ENCODE data around the gene GIGYF2. TPM values are rescaled to one million over a fixed set of nuclear protein-coding genes. Genes with fewer than 3 reads are reported as not detected.

GIGYF2 gene
- total and polyA plus RNA-seq, 12 donors, result 9.9 to 71.7 (median 66.1) TPM

DNA sequence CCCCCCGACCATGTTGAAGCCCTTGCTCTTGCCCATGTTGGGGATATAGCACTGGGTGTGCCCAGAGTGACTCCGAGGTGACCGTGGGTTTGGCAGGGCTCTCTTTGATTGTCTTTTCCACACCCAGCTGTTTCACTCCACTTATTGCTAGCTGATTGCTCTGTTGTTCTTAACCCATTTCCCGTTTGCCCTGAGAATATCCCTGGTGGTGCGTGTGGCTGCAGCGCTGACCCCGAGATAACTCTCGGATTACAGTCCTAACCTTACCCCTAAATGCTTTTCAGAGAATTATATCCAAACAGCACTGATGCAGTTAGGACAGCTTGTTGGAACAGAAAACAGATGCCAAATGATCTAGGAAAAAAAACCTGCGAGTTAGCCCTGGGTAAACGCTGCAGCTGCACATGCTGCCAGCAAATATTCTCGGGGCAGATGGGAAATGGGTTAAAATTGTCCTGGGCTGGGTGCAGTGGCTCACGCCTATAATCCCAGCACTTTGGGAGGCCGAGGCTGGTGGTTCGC, 138.6 kb downstream of the GIGYF2 start:
- Histone ChIP-seq H3K9me3 (no peaks in the 10 kb centered on the region), H3K27ac (peak overlapping the region in 5 of 10 donors; percentile 1 to 28 (median 14)), H3K4me1 (peaks cover 0 to 58% (median 35%) of the 10 kb centered on the region in 9 donors), H3K4me3 (no peak overlapping the region), H3K27me3 (no peaks in the 10 kb centered on the region), H3K36me3 (peaks cover 0 to 89% (median 28%) of the 10 kb centered on the region in 9 donors)
- DNase-seq, result peak in 1 of 2 donors; percentile 16
- 48 to 56% methylated on average over 14 of the region's 14 CpGs for WGBS, 2 donors
- ATAC-seq, result peak in 5 of 8 donors; percentile 38 to 86 (median 76)
- intact Hi-C loops (cut with DNase I), result no loop called here
- TF ChIP-seq, protein P1, sequence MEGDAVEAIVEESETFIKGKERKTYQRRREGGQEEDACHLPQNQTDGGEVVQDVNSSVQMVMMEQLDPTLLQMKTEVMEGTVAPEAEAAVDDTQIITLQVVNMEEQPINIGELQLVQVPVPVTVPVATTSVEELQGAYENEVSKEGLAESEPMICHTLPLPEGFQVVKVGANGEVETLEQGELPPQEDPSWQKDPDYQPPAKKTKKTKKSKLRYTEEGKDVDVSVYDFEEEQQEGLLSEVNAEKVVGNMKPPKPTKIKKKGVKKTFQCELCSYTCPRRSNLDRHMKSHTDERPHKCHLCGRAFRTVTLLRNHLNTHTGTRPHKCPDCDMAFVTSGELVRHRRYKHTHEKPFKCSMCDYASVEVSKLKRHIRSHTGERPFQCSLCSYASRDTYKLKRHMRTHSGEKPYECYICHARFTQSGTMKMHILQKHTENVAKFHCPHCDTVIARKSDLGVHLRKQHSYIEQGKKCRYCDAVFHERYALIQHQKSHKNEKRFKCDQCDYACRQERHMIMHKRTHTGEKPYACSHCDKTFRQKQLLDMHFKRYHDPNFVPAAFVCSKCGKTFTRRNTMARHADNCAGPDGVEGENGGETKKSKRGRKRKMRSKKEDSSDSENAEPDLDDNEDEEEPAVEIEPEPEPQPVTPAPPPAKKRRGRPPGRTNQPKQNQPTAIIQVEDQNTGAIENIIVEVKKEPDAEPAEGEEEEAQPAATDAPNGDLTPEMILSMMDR (IDR thresholded peaks at IDR 0.05), result no peak

DNA sequence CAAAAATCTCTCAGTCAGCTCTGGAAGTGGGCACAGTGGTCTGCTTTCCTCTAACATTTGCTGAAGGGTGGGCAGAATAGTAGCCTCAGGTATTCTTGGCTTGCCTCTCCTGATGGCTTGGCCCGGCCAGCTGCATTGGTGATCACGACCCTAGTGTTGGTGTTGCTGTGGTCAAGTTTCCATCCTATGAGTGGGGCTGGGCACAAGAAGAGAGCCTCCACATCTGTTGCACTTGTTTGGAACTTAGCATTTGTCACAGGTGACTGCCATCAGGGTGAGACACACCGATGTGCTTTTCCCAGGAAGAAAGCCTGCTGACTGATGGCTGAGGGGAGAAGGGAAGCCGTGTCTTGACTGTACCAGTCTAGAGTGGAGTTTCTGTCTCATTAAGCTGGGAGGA, 139.8 kb downstream of the GIGYF2 start:
- intact Hi-C loops (cut with DNase I), result no loop called here

DNA sequence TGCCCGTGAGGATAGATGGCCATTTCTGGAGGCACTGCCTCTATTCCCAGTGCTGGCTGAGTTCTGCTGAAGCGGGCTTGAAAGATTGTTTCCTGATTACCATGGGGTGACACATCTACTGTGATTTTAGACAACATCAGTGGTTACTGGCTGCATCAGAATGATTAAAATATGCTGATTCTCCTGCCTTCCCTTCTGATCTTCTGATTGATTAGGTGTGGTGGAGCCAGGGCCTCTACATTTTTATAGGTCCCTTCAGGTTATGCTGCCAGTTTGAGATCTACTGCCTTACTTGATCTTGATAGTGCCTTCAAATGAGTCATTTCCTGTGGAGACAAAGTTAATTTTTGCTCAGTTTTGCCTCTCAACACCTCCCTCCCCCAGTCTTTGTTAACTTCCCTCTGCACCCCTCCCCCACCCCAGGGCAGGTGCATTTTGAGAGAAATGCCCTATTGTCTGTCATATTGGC, 141.3 kb downstream of the GIGYF2 start:
- no peak for DNase-seq
- TF ChIP-seq, protein P1 (IDR thresholded peaks at IDR 0.05), result no peak
- no peak overlapping the region for H3K4me3 ChIP-seq
- H3K4me1 ChIP-seq, result peaks cover 0 to 57% (median 35%) of the 10 kb centered on the region in 9 donors
- peaks cover 0 to 84% (median 19%) of the 10 kb centered on the region in 9 donors for H3K36me3 ChIP-seq
- peak overlapping the region in 1 of 10 donors; percentile 67 for H3K27ac ChIP-seq
- WGBS, 2 donors, result 59 to 70% methylated on average over 2 of the region's 2 CpGs
- no peaks in the 10 kb centered on the region for H3K9me3 ChIP-seq
- intact Hi-C loops (cut with DNase I), result no loop called here
- ATAC-seq, result peak in 2 of 8 donors; percentile 9 to 43
- H3K27me3 ChIP-seq, result no peaks in the 10 kb centered on the region

More for the DNA sequence above, 139.8 kb downstream of the GIGYF2 start:
- peaks cover 0 to 58% (median 35%) of the 10 kb centered on the region in 9 donors for H3K4me1 ChIP-seq
- no peaks in the 10 kb centered on the region for H3K27me3 ChIP-seq
- 88 to 94% methylated on average over 4 of the region's 4 CpGs for WGBS, 2 donors
- no peaks in the 10 kb centered on the region for H3K9me3 ChIP-seq
- no peak for DNase-seq
- no peak for ATAC-seq
- H3K27ac ChIP-seq, result no peak overlapping the region
- H3K36me3 ChIP-seq, result peaks cover 0 to 89% (median 29%) of the 10 kb centered on the region in 9 donors
- TF ChIP-seq, protein P1 (IDR thresholded peaks at IDR 0.05), result no peak
- no peak overlapping the region for H3K4me3 ChIP-seq

DNA sequence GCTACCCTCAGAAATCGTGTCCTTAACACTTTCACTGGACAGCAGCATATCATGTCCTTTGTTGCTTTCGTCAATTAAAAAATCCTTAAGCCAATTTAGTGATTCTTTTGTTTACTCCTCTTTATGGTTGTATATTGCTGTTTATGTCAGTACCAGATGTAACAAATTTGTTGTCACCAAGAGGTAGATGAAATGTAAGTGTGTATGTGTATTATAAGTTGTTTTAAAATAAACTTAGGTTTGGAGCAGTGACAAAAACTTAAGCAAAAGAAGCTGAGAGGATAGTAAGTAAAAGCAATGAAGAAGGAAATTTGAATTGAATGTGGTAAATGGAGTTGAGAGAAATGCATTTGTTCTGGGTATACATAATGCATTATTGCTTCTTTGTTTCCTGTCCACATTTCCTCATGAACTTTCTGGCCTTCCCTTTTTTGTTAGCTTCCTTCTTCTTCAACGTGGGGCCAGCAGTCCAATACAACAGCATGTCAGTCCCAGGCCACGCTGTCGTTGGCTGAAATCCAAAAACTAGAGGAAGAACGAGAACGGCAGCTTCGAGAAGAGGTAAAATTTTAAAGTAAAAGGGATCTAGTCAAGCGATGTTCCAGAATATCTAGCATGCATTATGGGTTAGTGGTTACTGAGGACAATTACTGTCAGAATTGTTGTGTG, 142.4 kb downstream of the GIGYF2 start:
- no peaks in the 10 kb centered on the region for H3K27me3 ChIP-seq
- peak overlapping the region in 2 of 10 donors; percentile 2 to 67 for H3K27ac ChIP-seq
- no peaks in the 10 kb centered on the region for H3K9me3 ChIP-seq
- ATAC-seq (peak in 6 of 8 donors; percentile 31 to 61 (median 38)), DNase-seq (peak; percentile 13 to 58)
- peaks cover 0 to 84% (median 14%) of the 10 kb centered on the region in 9 donors for H3K36me3 ChIP-seq
- intact Hi-C loops (cut with DNase I), result no loop called here
- H3K4me1 ChIP-seq, result peaks cover 0 to 52% (median 30%) of the 10 kb centered on the region in 9 donors
- 26 to 28% methylated on average over 9 of the region's 9 CpGs for WGBS, 2 donors
- TF ChIP-seq, protein P1 (IDR thresholded peaks at IDR 0.05), result no peak
- H3K4me3 ChIP-seq, result no peak overlapping the region
